B cell (primary cell): ENCODE data around the gene KLK15.

Experiments used
- CTCF ChIP-seq: fragments of 200-600 bp; IDR thresholded peaks from one replicate; pipeline ENCODE4 v1.8.0; 2022; ENCODE audit warnings: antibody characterized with exemption, mild to moderate bottlenecking
- EZH2 ChIP-seq: IDR thresholded peaks from 2 replicates; pipeline ENCODE4 v1.6.1; 2012; ENCODE audit warnings: borderline replicate concordance, low read depth, mild to moderate bottlenecking, moderate library complexity, low read length; ENCODE audit not compliant: insufficient read depth, poor library complexity, severe bottlenecking

DNA sequence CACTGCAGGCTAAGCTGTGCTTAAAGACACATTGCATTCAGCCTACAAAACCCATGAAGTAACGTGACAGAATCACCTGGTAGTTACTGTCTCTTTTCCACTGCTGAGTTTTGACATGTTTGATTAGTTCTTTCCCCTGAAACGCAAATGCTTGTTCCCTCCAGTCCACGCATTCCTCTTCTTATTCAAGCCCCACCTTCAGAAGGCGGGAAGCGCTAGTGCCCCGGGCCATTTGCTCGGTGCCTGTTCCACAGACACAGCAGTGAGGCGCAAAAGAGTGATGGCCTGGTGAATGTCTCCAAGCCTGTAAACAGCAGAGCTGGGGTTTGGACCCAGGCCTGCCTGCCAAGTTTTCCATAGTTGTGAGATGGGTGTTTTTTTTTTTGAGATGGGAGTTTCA is 32.3 kb downstream of the KLK15 start:
- TF ChIP-seq EZH2: no peak
- TF ChIP-seq CTCF: no peak
